Epithelial cell of proximal tubule (primary cell): ENCODE data around the gene HSH2D. TPM values are rescaled to one million over a fixed set of nuclear protein-coding genes. Genes with fewer than 3 reads are reported as not detected.
A peak's percentile ranks its signal among the peaks of the same experiment; 100 is the strongest.

Experiments used
- DNase-seq: peaks from one replicate; pipeline ENCODE4 v3.0.0-alpha.2; 2011; ENCODE audit warnings: low read depth
- H3K4me3 ChIP-seq: 2 replicates; pipeline ENCODE4 v1.5.1; 2011; ENCODE audit warnings: low read depth, mild to moderate bottlenecking, low read length
- CTCF ChIP-seq: conservative IDR thresholded peaks from 2 replicates; pipeline ENCODE4 v1.5.1; 2012; ENCODE audit warnings: low read depth, mild to moderate bottlenecking, low read length
- total RNA-seq: library from RNA; depleted of rRNA; stranded (reverse); fragments of >200 nt; gene quantifications from 2 replicates; pipeline ENCODE4 v1.2.3, GENCODE V29; 2015

The HSH2D gene
- total RNA-seq, 1 donor from 2014 or later = 0.92 TPM

- no peak overlapping the region for H3K4me3 ChIP-seq
- no peak for TF ChIP-seq CTCF
- no peak for DNase-seq
These were observed 37.1 kb downstream of the HSH2D start for GRCh38 chr19:16180611-16181010.

GRCh38 chr19:16184665-16185122 is 41.2 kb downstream of the HSH2D start:
- no peak for TF ChIP-seq CTCF
- no peak for DNase-seq
- peak overlapping the region; percentile 91 for H3K4me3 ChIP-seq

DNA sequence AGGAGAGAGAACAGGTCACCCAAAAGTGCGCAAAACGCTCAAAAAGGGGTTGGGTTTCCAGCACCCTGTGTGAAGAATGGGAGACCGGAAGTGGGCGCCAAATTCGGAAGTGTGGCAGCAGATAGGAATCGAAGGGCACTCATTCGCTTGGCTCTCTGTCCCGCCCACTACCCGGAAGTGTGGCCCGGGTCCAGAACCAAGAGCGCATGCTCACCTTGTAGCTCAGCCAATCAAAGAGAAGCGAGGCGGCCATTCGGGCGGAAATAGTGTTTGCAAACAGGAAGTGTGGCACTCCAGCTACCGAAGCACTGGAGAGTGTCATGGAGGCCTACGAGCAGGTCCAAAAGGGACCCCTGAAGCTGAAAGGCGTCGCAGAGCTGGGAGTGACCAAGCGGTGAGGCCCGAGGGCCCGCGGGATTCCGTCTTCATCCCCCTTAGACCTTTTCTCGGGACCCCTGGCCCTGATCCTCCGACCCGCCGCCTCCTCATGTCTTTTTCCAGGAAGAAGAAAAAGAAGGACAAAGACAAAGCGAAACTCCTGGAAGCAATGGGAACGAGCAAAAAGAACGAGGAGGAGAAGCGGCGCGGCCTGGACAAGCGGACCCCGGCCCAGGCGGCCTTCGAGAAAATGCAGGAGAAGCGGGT is 41.8 kb downstream of the HSH2D start, which contains the start of gene FAM32A:
TSS of gene FAM32A (plus strand) at position 288 of the 645 bp plus-strand sequence. CDS start at position 321, 33 bp downstream.
- H3K4me3 ChIP-seq = peak within 1 kb of the TSS; percentile 91
- DNase-seq = peak; percentile 84
- TF ChIP-seq CTCF = no peak

- no peak for DNase-seq
- H3K4me3 ChIP-seq = peak overlapping the region; percentile 91
- peak; percentile 55 for TF ChIP-seq CTCF
These were observed 42.3 kb downstream of the HSH2D start for GRCh38 chr19:16185768-16186123.

DNA sequence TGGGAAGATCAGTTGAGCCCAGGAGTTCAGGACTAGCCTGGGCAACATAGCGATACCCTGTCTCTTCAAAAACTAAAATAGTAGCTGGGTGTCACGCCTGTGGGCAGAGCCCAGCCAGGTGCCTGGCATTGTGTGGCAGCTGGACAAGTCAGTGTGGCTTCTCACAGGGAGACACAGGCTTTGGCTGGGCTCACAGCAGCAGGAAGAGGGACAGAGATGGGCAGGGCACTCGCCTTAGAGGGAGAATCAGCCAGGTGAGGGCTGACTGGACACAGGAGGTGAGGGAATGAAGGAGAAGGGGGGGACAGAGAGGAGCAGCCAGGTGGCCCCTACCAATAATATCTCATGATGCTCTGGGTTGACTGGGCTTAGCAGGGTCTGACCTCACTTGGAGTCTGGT is 45.0 kb downstream of the HSH2D start:
- no peak for TF ChIP-seq CTCF
- no peak overlapping the region for H3K4me3 ChIP-seq
- no peak for DNase-seq

DNA sequence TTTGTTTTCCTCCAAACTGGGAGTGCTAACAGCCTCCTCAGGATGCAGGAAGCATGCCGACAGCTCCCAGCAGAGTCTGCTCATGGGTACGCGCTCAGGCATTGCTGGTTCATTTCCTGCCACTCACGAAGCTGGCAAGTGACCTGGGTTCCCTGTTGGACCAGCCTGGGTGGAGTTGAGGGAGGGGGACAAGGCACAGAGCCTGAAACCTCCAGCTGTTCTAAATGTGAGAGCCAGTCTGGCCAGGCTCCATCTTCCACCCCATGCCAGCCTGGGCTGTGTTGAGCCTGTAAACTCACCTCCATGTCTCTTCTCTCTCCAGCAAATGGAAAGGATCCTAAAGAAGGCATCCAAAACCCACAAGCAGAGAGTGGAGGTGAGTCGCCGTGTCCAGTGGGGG is 46.7 kb downstream of the HSH2D start:
- DNase-seq = no peak
- no peak for TF ChIP-seq CTCF
- H3K4me3 ChIP-seq = no peak overlapping the region

DNA sequence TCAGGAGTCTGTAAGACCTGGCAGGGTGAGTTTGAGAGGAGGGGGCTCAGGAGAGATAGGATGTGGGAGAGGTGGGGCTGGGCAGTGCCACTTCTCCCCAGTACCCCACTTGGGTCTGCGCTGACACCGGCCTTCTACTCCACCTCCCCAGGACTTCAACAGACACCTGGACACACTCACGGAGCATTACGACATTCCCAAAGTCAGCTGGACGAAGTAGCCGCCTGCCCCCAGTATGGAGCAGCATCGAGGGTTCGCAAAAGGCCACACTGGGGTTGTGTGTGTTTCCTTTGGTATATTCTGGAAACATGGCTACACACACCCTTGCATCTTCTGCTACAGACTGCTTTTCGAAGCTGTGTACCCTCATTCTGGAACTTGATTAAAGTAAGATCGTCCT is 47.3 kb downstream of the HSH2D start:
- H3K4me3 ChIP-seq = no peak overlapping the region
- TF ChIP-seq CTCF = no peak
- no peak for DNase-seq
